Stimulated activated CD8-positive, alpha-beta memory T cell treated with anti-CD3 and anti-CD28 coated beads, Interleukin-12 subunit alpha, Interleukin-12 subunit beta, amount 100 ng/mL, for 24 hours (primary cell): Measurements from ENCODE around the gene PIPOX.

Experiments
- DNase-seq: peaks from one replicate; pipeline ENCODE4 v3.0.0-alpha.2; 2020; ENCODE audit errors: extremely low read depth

Gene PIPOX

GRCh38 chr17:29048440-29049368 is 5.8 kb downstream of the PIPOX start:
- DNase-seq: no peak

- DNase-seq: no peak
Observed at GRCh38 chr17:29049541-29050145, 6.7 kb downstream of the PIPOX start.

GRCh38 chr17:29050176-29050575 is 7.2 kb downstream of the PIPOX start:
- no peak for DNase-seq

- DNase-seq: no peak
Observed at GRCh38 chr17:29051194-29051593, 8.3 kb downstream of the PIPOX start.

DNA sequence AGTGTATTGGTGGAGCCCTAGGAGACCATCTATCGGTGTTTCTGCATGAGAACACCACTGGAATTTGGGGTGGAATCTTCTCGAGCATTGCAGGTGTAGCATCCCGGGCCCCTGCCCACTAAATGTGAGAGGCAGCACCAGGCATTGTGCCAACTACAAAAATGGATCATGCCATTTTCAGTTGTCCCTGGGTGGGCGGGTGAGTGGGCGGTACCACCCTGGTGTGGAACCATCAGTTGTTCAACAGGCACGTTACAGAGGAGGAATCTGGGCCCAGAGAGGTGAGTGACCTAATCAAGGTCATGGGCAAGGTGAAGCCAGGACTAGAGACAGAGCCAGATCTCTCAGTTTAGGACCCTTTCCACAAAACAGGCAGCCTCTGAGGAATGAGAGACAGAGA is 8.8 kb downstream of the PIPOX start:
- no peak for DNase-seq

DNA sequence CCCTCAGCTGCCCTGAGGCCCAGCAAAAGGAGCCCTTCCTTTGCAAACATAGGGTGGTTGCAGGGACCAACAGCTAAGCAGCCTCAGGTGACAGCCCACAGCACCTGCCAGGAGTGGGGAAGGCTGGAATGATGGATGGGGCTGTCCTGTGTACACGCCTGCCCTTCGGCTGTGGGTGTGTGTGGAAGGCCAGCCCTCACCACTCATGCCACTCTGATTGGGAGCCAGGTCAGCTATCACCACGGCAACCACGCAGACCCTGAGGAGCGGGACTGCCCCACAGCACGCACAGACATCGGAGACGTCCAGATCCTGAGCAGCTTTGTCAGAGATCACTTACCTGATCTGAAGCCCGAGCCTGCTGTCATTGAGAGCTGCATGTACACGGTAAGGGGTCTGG is 11.9 kb downstream of the PIPOX start:
- DNase-seq: no peak

GRCh38 chr17:29057361-29057760 is 14.4 kb downstream of the PIPOX start:
- no peak for DNase-seq

GRCh38 chr17:29058391-29058790 is 15.4 kb downstream of the PIPOX start:
- no peak for DNase-seq

DNA sequence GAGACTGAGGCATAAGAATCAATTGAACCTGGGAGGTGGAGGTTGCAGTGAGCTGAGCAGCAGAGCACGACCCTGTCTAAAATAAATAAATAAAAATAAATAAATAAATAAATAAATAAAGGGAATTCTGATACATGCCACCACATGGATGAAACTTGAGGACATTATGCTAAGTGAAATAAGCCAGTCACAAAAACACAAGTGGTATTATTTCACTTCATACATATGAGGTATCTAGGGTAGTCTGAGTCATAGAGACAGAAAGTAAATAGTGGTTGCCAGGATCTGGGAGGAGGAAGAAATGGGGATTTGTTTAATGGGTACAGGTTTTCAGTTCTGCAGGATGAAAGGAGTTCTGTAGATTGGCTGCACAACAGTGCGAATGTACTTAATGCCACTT is 16.3 kb downstream of the PIPOX start:
- DNase-seq: no peak

DNA sequence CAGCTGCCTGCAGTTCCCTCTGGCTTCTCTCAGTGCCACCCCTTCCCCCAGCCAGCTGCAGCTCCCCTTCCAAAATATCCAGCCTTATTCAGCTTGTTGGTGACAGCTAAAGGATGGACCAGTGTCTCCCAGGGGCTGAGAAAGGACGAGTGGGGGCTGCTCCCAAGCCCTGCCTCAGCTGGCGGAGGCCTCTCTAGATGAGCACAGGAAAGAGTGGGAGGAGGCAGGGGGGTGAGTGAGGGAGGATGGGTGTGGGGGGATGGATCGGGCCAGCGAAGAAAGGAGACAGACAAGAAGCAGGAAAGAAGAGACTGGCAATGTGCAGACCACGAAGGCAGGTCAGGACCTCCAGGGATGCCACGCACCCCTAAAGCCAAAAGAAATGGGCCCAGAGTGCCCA is 17.5 kb downstream of the PIPOX start:
- DNase-seq: no peak

GRCh38 chr17:29061036-29061435 is 18.1 kb downstream of the PIPOX start:
- no peak for DNase-seq

GRCh38 chr17:29062215-29062614 is 19.3 kb downstream of the PIPOX start:
- no peak for DNase-seq

DNA sequence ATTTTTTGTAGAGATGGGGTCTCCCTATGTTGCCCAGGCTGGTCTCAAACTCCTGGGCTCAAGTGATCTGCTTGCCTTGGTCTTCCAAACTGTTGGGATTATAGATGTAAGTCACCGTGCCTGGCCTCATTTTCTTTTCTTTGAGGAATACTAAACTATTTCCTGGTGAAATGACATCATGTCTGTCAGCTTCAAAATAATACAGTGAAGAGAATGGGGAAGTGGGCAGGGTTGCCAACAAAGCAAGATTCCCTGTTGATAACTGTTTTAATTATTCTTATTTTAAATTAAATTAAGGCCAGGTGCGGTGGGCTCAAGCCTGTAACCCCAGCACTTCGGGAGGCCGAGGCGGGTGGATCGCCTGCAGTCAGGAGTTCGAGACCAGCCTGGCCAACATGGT is 21.1 kb downstream of the PIPOX start:
- no peak for DNase-seq

GRCh38 chr17:29066047-29066446 is 23.1 kb downstream of the PIPOX start:
- DNase-seq: no peak

GRCh38 chr17:29066606-29067005 is 23.7 kb downstream of the PIPOX start:
- no peak for DNase-seq

DNA sequence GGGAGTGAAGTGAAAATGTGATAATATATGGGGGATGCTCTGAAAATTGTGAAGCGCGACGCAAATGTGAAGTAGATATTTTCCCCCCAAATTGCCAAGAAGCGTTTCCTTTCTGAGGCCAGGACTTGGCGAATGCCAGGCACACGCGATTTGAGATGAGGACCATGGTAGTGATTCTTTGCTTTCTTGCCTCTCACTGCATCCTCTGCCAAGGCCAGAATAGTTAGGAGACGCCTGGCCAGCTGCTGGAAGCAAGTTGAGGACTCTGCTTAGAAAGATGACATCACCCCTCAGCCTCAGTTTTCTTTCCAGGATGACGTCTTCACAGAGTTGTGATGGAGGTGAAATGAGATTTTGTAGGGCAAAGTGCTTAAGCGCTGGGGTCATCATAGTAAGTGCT is 25.9 kb downstream of the PIPOX start:
- no peak for DNase-seq

DNA sequence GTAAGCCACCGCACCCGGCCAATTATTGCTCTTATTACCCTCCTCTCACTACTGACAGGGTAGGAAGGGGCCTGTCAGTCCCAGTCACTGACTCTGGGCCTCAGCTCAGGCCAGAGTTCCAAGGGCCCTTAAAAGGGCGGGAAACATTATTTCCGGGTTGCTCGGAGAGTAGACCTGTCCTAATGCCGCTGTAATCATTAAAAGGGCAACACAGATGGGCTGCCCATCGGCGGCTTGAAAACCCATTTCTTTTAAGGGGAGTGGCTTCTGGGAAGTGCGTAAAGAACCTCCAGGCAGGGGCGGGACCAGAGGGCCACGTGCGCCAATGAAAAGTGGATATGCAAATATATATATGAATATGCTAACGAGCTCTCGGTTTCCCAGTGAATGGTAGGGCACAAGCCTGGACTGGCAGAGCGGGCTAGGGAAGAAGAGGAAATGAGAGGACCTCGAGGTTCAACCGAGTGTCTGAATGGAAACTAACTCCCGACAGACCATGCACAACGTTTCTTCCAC is 26.6 kb downstream of the PIPOX start:
- no peak for DNase-seq

- DNase-seq: no peak
Observed at GRCh38 chr17:29070308-29070707, 27.4 kb downstream of the PIPOX start.

DNA sequence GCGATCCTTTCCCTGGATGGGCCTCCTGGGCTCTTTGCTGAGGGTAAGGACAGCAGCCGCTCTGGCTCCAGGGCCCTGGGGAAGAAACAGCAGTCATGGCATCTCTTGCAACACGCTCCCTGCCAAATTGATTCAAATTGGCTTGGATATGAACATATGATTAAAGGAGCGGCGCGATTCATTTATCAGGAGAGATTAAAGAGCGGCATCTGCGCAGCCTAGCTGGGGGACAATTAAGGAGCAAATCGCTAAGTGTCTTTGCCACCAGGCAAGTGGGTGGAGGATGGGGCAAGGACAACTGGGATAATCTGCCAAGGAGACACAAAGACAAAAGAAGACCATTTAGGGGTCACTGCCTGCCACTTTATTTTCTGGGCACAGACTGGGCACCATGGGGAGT is 27.8 kb downstream of the PIPOX start:
- DNase-seq: no peak

GRCh38 chr17:29071303-29071702 is 28.4 kb downstream of the PIPOX start:
- no peak for DNase-seq

- DNase-seq: no peak
Observed at GRCh38 chr17:29073045-29073444, 30.1 kb downstream of the PIPOX start.

- DNase-seq: no peak
Observed at GRCh38 chr17:29073520-29073919, 30.6 kb downstream of the PIPOX start.

- no peak for DNase-seq
Observed at GRCh38 chr17:29074488-29074887, 31.5 kb downstream of the PIPOX start.
